Hepatic stellate cell (primary cell): ENCODE results near the gene NPHP1.
"Not testable (repeated sequence)": the region's sequence is repeated elsewhere in the genome, so short reads cannot be mapped to it uniquely, and the experiment has no call there.

Source experiments
- DNase-seq: peaks from one replicate; pipeline ENCODE4 v3.0.0; 2011; ENCODE audit warnings: low spot score

NPHP1 gene

GRCh38 chr2:110126086-110126773 lies 78.6 kb downstream of the NPHP1 start:
- DNase-seq, result no peak

GRCh38 chr2:110124939-110125691 lies 79.7 kb downstream of the NPHP1 start:
- no peak for DNase-seq

GRCh38 chr2:110124038-110124825 lies 80.6 kb downstream of the NPHP1 start:
- DNase-seq, result no peak

- DNase-seq, result no peak
Measured at GRCh38 chr2:110121592-110121991, 83.2 kb downstream of the NPHP1 start.

- no peak for DNase-seq
Measured at GRCh38 chr2:110121052-110121334, 83.8 kb downstream of the NPHP1 start.

GRCh38 chr2:110120171-110121051 lies 84.4 kb downstream of the NPHP1 start:
- DNase-seq, result no peak

GRCh38 chr2:110116033-110116710 lies 88.6 kb downstream of the NPHP1 start:
- peak; percentile 81 for DNase-seq

GRCh38 chr2:110115291-110116032 lies 89.4 kb downstream of the NPHP1 start, which contains the start of gene MALL:
TSS of gene MALL (minus strand) at chr2:110115822. CDS start at chr2:110115792, 30 bp downstream.
- DNase-seq, result peak; percentile 49

- DNase-seq, result no peak
Measured at GRCh38 chr2:110114831-110115255, 90.0 kb downstream of the NPHP1 start.

- no peak for DNase-seq
Measured at GRCh38 chr2:110113961-110114591, 90.7 kb downstream of the NPHP1 start.

GRCh38 chr2:110108291-110108690 lies 96.5 kb downstream of the NPHP1 start:
- not testable (repeated sequence) for DNase-seq

GRCh38 chr2:110107092-110108079 lies 97.4 kb downstream of the NPHP1 start:
- DNase-seq, result no peak

GRCh38 chr2:110106642-110107041 lies 98.2 kb downstream of the NPHP1 start:
- no peak for DNase-seq

- DNase-seq, result peak; percentile 46
Measured at GRCh38 chr2:110105608-110106467, 99.0 kb downstream of the NPHP1 start.

- DNase-seq, result no peak
Measured at GRCh38 chr2:110105183-110105582, 99.6 kb downstream of the NPHP1 start.

- DNase-seq, result no peak
Measured at GRCh38 chr2:110104025-110104771, 100.6 kb downstream of the NPHP1 start.
